Right atrium auricular region (tissue), 2 donors: ENCODE data around the gene SLC29A2. TPM values are rescaled to one million over a fixed set of nuclear protein-coding genes. Genes with fewer than 3 reads are reported as not detected.
"Not testable (repeated sequence)": the region's sequence is repeated elsewhere in the genome, so short reads cannot be mapped to it uniquely, and the experiment has no call there.

ENCODE experiments used
- DNase-seq: peaks from one replicate; pipeline ENCODE4 v3.0.0-alpha.2; 2019; ENCODE audit warnings: low spot score
- H3K27ac ChIP-seq, 2 donors: fragments of 200-600 bp; sonication (generic); 1 replicate in 1 of 2; 2 replicates in 1 of 2; pipeline ENCODE4 v1.5.1; 2016 to 2019
- H3K27me3 ChIP-seq, 2 donors: fragments of 200-600 bp; sonication (generic); one replicate each; pipeline versions ENCODE4 v1.5.1 to v1.6.0; 2017 to 2019
- H3K36me3 ChIP-seq: fragments of 200-600 bp; sonication (generic); one replicate; pipeline ENCODE4 v1.5.1; 2016
- H3K4me1 ChIP-seq, 2 donors: fragments of 200-600 bp; sonication (generic); one replicate each; pipeline versions ENCODE4 v1.5.1 to v1.6.0; 2017 to 2019
- H3K4me3 ChIP-seq, 2 donors: fragments of 200-600 bp; sonication (generic); 1 replicate in 1 of 2; 2 replicates in 1 of 2; pipeline ENCODE4 v1.5.1; 2017 to 2019; ENCODE audit warnings: mild to moderate bottlenecking in 1 of 2, moderate library complexity in 1 of 2
- H3K9me3 ChIP-seq, 2 donors: fragments of 200-600 bp; sonication (generic); one replicate each; pipeline ENCODE4 v1.5.1; 2019
- total RNA-seq, 2 donors: library from RNA; depleted of rRNA; stranded (reverse); fragments of >200 nt; gene quantifications; one replicate each; pipeline ENCODE4 v1.1.0, GENCODE V29; 2016
- TF ChIP-seq, protein P1 (sequence below), 2 donors: fragments of 200-600 bp; sonication (generic); IDR thresholded peaks; one replicate each; pipeline ENCODE4 v1.5.1; 2019; ENCODE audit warnings: antibody characterized with exemption in 2 of 2

Gene SLC29A2
- total RNA-seq, 2 donors from 2014 or later = 16.9 to 19.9 TPM

GRCh38 chr11:66360406-66361073 lies 11.0 kb downstream of the SLC29A2 start:
- no peak overlapping the region for H3K27ac ChIP-seq
- no peaks in the 10 kb centered on the region for H3K27me3 ChIP-seq
- no peaks in the 10 kb centered on the region for H3K9me3 ChIP-seq
- peaks cover 0 to 15% of the 10 kb centered on the region in 2 donors for H3K4me1 ChIP-seq
- H3K4me3 ChIP-seq = no peak overlapping the region
- TF ChIP-seq, protein P1, sequence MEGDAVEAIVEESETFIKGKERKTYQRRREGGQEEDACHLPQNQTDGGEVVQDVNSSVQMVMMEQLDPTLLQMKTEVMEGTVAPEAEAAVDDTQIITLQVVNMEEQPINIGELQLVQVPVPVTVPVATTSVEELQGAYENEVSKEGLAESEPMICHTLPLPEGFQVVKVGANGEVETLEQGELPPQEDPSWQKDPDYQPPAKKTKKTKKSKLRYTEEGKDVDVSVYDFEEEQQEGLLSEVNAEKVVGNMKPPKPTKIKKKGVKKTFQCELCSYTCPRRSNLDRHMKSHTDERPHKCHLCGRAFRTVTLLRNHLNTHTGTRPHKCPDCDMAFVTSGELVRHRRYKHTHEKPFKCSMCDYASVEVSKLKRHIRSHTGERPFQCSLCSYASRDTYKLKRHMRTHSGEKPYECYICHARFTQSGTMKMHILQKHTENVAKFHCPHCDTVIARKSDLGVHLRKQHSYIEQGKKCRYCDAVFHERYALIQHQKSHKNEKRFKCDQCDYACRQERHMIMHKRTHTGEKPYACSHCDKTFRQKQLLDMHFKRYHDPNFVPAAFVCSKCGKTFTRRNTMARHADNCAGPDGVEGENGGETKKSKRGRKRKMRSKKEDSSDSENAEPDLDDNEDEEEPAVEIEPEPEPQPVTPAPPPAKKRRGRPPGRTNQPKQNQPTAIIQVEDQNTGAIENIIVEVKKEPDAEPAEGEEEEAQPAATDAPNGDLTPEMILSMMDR (IDR thresholded peaks at IDR 0.05) = no peak
- H3K36me3 ChIP-seq = peaks cover 5% of the 10 kb centered on the region
- no peak for DNase-seq

- no peak overlapping the region for H3K4me3 ChIP-seq
- H3K9me3 ChIP-seq = no peaks in the 10 kb centered on the region
- H3K27me3 ChIP-seq = no peaks in the 10 kb centered on the region
- DNase-seq = no peak
- H3K36me3 ChIP-seq = no peaks in the 10 kb centered on the region
- H3K4me1 ChIP-seq = peaks cover 0 to 15% of the 10 kb centered on the region in 2 donors
- TF ChIP-seq, protein P1 (IDR thresholded peaks at IDR 0.05) = no peak
- no peak overlapping the region for H3K27ac ChIP-seq
Observed at GRCh38 chr11:66359662-66360087, 11.9 kb downstream of the SLC29A2 start.

DNA sequence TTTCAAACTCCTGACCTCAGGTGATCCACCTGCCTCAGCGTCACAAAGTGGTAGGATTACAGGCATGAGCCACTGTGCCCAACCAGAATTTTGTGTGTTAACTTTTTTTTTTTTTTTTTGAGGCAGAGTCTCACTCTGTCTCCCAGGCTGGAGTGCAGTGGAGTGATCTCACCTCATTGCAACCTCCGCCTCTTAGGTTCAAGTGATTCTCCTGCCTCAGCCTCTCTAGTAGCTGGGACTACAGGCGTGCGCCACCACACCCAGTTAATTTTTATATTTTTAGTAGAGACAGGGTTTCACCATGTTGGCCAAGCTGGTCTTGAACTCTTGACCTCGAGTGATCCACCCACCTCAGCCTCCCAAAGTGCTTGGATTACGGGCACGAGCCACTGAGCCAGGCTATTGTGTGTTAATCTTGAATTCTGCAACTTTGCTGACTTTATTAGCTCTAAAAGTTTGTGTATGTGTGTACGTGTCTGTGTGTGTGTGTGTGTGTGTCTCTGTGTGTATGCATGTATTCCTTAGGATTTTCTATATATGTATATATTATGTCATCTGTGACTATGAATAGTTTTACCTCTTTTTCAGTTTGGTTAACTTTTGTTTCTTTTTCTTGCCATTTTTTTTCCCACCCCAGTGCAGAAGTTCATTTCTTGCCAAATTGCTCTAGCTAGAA lies 20.9 kb downstream of the SLC29A2 start:
- DNase-seq, H3K36me3 ChIP-seq, H3K4me3 ChIP-seq, H3K9me3 ChIP-seq, H3K27ac ChIP-seq, H3K27me3 ChIP-seq: not testable (repeated sequence)
- H3K4me1 ChIP-seq = peaks cover 0 to 19% of the 10 kb centered on the region in 2 donors

DNA sequence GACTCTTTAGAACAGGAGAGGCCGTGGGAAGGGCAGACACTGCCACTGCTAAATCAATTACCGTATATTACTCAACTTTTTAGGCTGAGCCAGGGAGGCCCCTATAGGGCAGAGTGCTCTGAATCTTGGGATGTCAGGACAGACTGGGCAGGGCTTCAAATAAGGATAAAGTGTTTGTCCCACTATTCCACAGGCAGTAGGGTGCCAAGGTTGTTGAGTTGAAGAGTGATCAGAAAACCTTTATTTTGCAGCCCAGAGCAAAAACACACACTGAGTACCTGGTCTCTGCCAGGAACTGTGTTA lies 22.5 kb downstream of the SLC29A2 start:
- Histone ChIP-seq H3K9me3 (no peaks in the 10 kb centered on the region), H3K4me1 (peaks cover 0 to 31% of the 10 kb centered on the region in 2 donors), H3K36me3 (peaks cover 5% of the 10 kb centered on the region), H3K27me3 (no peaks in the 10 kb centered on the region), H3K4me3 (no peak overlapping the region), H3K27ac (no peak overlapping the region)
- no peak for DNase-seq
- TF ChIP-seq, protein P1 (IDR thresholded peaks at IDR 0.05) = no peak

- Histone ChIP-seq H3K4me3 (peak within 1 kb of the TSS; percentile 72 to 85), H3K9me3 (no peaks in the 10 kb centered on the region), H3K27ac (peak within 1 kb of the TSS; percentile 85 to 91), H3K36me3 (no peaks in the 10 kb centered on the region), H3K27me3 (no peaks in the 10 kb centered on the region), H3K4me1 (peaks cover 0 to 39% of the 10 kb centered on the region in 2 donors)
- TF ChIP-seq, protein P1 (IDR thresholded peaks at IDR 0.05) = no peak
- peak; percentile 93 for DNase-seq
Observed at GRCh38 chr11:66347425-66348276, 23.9 kb downstream of the SLC29A2 start, which contains the start of gene B4GAT1. TSS of gene B4GAT1 (minus strand) at chr11:66347629. CDS start at chr11:66347545, 84 bp downstream.
